OCI-LY3 (cell line): Measurements from ENCODE around the gene TAF3.

Source experiments
- H2AFZ ChIP-seq: fragments of 200-600, 300-600 bp; shearing (Covaris generic); 2 replicates; pipeline ENCODE4 v1.6.0; 2014; ENCODE audit warnings: antibody characterized with exemption, low read depth, low read length
- H3K27ac ChIP-seq: fragments of 200-600, 300-600 bp; sonication (generic); 2 replicates; pipeline ENCODE4 v1.5.1; 2014; ENCODE audit warnings: mild to moderate bottlenecking, low read length, moderate library complexity, mixed read lengths
- H3K27me3 ChIP-seq: fragments of 200-600, 300-600 bp; sonication (generic); 2 replicates; pipeline ENCODE4 v1.6.1; 2014; ENCODE audit warnings: low read depth, low read length, mixed read lengths
- H3K36me3 ChIP-seq: fragments of 200-600, 300-600 bp; sonication (generic); replicated peaks from 2 replicates; pipeline ENCODE3; 2014; ENCODE audit warnings: low read depth, low read length, mixed read lengths
- H3K4me1 ChIP-seq: fragments of 300-600, 200-600 bp; sonication (generic); 2 replicates; pipeline ENCODE4 v1.6.1; 2014; ENCODE audit warnings: low read length, mixed read lengths
- H3K4me2 ChIP-seq: fragments of 200-600, 300-600 bp; sonication (generic); 2 replicates; pipeline ENCODE4 v1.6.1; 2014; ENCODE audit warnings: low read length, mixed read lengths
- H3K4me3 ChIP-seq: fragments of 300-600, 200-600 bp; sonication (generic); 2 replicates; pipeline ENCODE4 v1.5.1; 2014; ENCODE audit warnings: antibody characterized with exemption, mild to moderate bottlenecking, low read length, moderate library complexity
- H3K79me2 ChIP-seq: fragments of 300-600, 200-600 bp; shearing (Covaris generic); 2 replicates; pipeline ENCODE4 v1.6.1; 2014; ENCODE audit warnings: mild to moderate bottlenecking, low read length, mixed read lengths
- H3K9ac ChIP-seq: fragments of 300-600, 200-600 bp; shearing (Covaris generic); 2 replicates; pipeline ENCODE4 v1.6.0; 2014; ENCODE audit warnings: mild to moderate bottlenecking, low read length, moderate library complexity
- H3K9me3 ChIP-seq: fragments of 200-600, 300-600 bp; shearing (Covaris generic); 2 replicates; pipeline ENCODE4 v1.6.1; 2014; ENCODE audit warnings: low read length, mixed read lengths; ENCODE audit not compliant: insufficient read depth
- H4K20me1 ChIP-seq: fragments of 200-600, 300-600 bp; sonication (generic); 2 replicates; pipeline ENCODE4 v1.6.1; 2016; ENCODE audit warnings: low read length, mixed read lengths; ENCODE audit not compliant: insufficient read depth
- CTCF ChIP-seq: fragments of 200-600, 300-600 bp; sonication (generic); IDR thresholded peaks from 2 replicates; pipeline ENCODE4 v1.5.1; 2014; ENCODE audit warnings: antibody characterized with exemption, low read length, low read depth
- EZH2phosphoT487 ChIP-seq: fragments of 200-600 bp; shearing (Covaris generic); IDR thresholded peaks from 2 replicates; pipeline ENCODE4 v1.6.1; 2018; ENCODE audit warnings: antibody characterized with exemption, mixed run types, low read depth

The TAF3 gene

GRCh38 chr10:7786430-7786829 is 31.9 kb upstream of the TAF3 start:
- Histone ChIP-seq H3K27me3 (no peaks in the 10 kb centered on the region), H3K4me2 (peak overlapping the region; percentile 85), H4K20me1 (peaks cover 25% of the 10 kb centered on the region), H3K27ac (no peak overlapping the region), H3K4me3 (peak overlapping the region; percentile 99; the same call in 1 of the 2 replicates), H2AFZ (no peak overlapping the region), H3K4me1 (peaks cover 20% of the 10 kb centered on the region), H3K36me3 (no peaks in the 10 kb centered on the region), H3K9me3 (no peaks in the 10 kb centered on the region), H3K79me2 (peaks cover 83% of the 10 kb centered on the region), H3K9ac (0 out of 2 replicates have a peak overlapping the region, but pooled peaks have one; percentile 89)
- TF ChIP-seq EZH2phosphoT487 = no peak
- TF ChIP-seq CTCF = no peak

GRCh38 chr10:7787150-7787856 is 31.0 kb upstream of the TAF3 start:
- Histone ChIP-seq H3K4me3 (peak overlapping the region; percentile 99), H3K27ac (0 out of 2 replicates have a peak overlapping the region, but pooled peaks have one; percentile 19), H2AFZ (no peak overlapping the region), H3K9ac (peak overlapping the region; percentile 89), H3K79me2 (peaks cover 91% of the 10 kb centered on the region), H3K4me1 (peaks cover 20% of the 10 kb centered on the region), H3K27me3 (no peaks in the 10 kb centered on the region), H4K20me1 (peaks cover 33% of the 10 kb centered on the region), H3K4me2 (peak overlapping the region; percentile 85), H3K36me3 (no peaks in the 10 kb centered on the region), H3K9me3 (no peaks in the 10 kb centered on the region)
- TF ChIP-seq CTCF = no peak
- no peak for TF ChIP-seq EZH2phosphoT487

GRCh38 chr10:7787857-7788638 is 30.3 kb upstream of the TAF3 start, which contains the start of the genes ATP5F1C and KIN:
ATP5F1C (plus strand) TSS chr10:7788177; CDS start chr10:7788208, 31 bp downstream.
KIN (minus strand) TSS chr10:7787993; CDS start chr10:7787933, 60 bp downstream.
- peaks cover 20% of the 10 kb centered on the region for H3K4me1 ChIP-seq
- H4K20me1 ChIP-seq = peaks cover 37% of the 10 kb centered on the region

More at GRCh38 chr10:7787857-7788638, 30.3 kb upstream of the TAF3 start, which contains the start of the genes ATP5F1C and KIN:
- H3K79me2 ChIP-seq = peaks cover 97% of the 10 kb centered on the region
- H2AFZ ChIP-seq = no peak within 1 kb of the TSS
- no peaks in the 10 kb centered on the region for H3K36me3 ChIP-seq
- H3K27me3 ChIP-seq = no peaks in the 10 kb centered on the region
- peak within 1 kb of the TSS; percentile 99 for H3K4me3 ChIP-seq
- H3K27ac ChIP-seq = peak within 1 kb of the TSS; percentile 34
- TF ChIP-seq EZH2phosphoT487 (no peak), CTCF (no peak)
- H3K4me2 ChIP-seq = peak within 1 kb of the TSS; percentile 85
- H3K9me3 ChIP-seq = no peaks in the 10 kb centered on the region
- H3K9ac ChIP-seq = peak within 1 kb of the TSS; percentile 89
